ENCODE measurements around the gene STXBP1.

Gene STXBP1

GRCh38 chr9:127660886-127661741, 49.0 kb downstream of the STXBP1 start:
- DNase-seq = peak; percentile 84

- no peak for DNase-seq
Measured at GRCh38 chr9:127662617-127663016, 50.5 kb downstream of the STXBP1 start.

- no peak for DNase-seq
Measured at GRCh38 chr9:127664324-127664677, 52.2 kb downstream of the STXBP1 start.

GRCh38 chr9:127664678-127665507, 52.8 kb downstream of the STXBP1 start:
- no peak for DNase-seq

- no peak for DNase-seq
Measured at GRCh38 chr9:127667127-127667844, 55.2 kb downstream of the STXBP1 start.

GRCh38 chr9:127667906-127668305, 55.8 kb downstream of the STXBP1 start:
- DNase-seq = no peak

- DNase-seq = no peak
Measured at GRCh38 chr9:127673234-127673633, 61.2 kb downstream of the STXBP1 start.

GRCh38 chr9:127676638-127677037, 64.6 kb downstream of the STXBP1 start:
- DNase-seq = no peak

- no peak for DNase-seq
Measured at GRCh38 chr9:127679506-127679905, 67.4 kb downstream of the STXBP1 start.

- no peak for DNase-seq
Measured at GRCh38 chr9:127680226-127680625, 68.1 kb downstream of the STXBP1 start.

GRCh38 chr9:127680846-127681245, 68.8 kb downstream of the STXBP1 start:
- no peak for DNase-seq

GRCh38 chr9:127682351-127683136, 70.5 kb downstream of the STXBP1 start:
- DNase-seq = no peak

GRCh38 chr9:127683723-127684122, 71.6 kb downstream of the STXBP1 start:
- DNase-seq = no peak

- no peak for DNase-seq
Measured at GRCh38 chr9:127684576-127684975, 72.5 kb downstream of the STXBP1 start.

- DNase-seq = no peak
Measured at GRCh38 chr9:127686461-127687393, 74.7 kb downstream of the STXBP1 start.

GRCh38 chr9:127689329-127690000, 77.4 kb downstream of the STXBP1 start:
- DNase-seq = no peak

- no peak for DNase-seq
Measured at GRCh38 chr9:127690735-127691134, 78.7 kb downstream of the STXBP1 start.

GRCh38 chr9:127692071-127692470, 80.0 kb downstream of the STXBP1 start:
- no peak for DNase-seq

- no peak for DNase-seq
Measured at GRCh38 chr9:127693143-127693542, 81.1 kb downstream of the STXBP1 start.

- DNase-seq = no peak
Measured at GRCh38 chr9:127693697-127694096, 81.6 kb downstream of the STXBP1 start.
